ENCODE data around the gene DCAF5.
"Not testable (repeated sequence)": the region's sequence is repeated elsewhere in the genome, so short reads cannot be mapped to it uniquely, and the experiment has no call there.

The DCAF5 gene

DNA sequence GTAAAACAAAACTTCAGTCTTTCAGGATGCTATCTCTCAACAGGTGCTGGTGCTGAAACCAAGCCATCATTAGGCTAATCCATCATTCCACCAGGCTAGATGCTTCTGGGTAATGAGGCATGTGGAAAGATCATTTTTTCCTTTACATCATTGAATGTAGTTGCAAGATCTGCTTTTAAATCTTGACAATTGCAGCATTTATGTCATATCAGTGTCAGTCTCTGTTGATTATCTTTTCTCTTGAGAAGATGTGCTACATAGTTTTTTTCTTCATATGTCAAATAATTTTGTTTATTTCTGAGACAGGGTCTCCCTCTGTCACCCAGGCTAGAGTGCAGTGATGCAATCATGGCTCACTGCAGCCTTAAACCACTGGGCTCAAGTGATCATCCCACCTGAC lies 22.2 kb upstream of the DCAF5 start:
- TF ChIP-seq ZFX (IDR thresholded peaks at IDR 0.05; ENCODE audit: borderline replicate concordance): no peak
- TF ChIP-seq, protein P1, sequence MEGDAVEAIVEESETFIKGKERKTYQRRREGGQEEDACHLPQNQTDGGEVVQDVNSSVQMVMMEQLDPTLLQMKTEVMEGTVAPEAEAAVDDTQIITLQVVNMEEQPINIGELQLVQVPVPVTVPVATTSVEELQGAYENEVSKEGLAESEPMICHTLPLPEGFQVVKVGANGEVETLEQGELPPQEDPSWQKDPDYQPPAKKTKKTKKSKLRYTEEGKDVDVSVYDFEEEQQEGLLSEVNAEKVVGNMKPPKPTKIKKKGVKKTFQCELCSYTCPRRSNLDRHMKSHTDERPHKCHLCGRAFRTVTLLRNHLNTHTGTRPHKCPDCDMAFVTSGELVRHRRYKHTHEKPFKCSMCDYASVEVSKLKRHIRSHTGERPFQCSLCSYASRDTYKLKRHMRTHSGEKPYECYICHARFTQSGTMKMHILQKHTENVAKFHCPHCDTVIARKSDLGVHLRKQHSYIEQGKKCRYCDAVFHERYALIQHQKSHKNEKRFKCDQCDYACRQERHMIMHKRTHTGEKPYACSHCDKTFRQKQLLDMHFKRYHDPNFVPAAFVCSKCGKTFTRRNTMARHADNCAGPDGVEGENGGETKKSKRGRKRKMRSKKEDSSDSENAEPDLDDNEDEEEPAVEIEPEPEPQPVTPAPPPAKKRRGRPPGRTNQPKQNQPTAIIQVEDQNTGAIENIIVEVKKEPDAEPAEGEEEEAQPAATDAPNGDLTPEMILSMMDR (IDR thresholded peaks at IDR 0.05): no peak
- H3K27ac ChIP-seq: no peak overlapping the region

DNA sequence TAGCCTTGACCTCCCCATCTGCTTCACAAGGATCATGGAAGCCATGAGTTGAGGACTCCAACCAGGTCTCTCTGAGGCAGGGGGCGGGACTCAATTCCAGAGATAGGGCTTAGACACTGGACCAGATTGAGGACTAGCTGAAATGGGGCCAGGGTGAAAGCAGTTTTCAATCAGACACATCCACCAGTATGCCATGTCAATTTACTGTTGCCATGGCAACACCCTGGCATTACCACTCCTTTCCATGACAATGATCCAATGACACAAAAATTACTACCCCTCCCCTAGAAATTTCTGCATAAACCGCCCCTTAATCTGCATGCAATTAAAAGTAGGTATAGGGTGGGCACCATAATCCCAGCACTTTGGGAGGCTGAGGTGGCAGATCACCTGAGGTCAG lies 18.6 kb upstream of the DCAF5 start:
- no peak overlapping the region for H3K27ac ChIP-seq
- TF ChIP-seq, protein P1 (IDR thresholded peaks at IDR 0.05): no peak
- no peak for TF ChIP-seq ZFX (IDR thresholded peaks at IDR 0.05; ENCODE audit: borderline replicate concordance)

DNA sequence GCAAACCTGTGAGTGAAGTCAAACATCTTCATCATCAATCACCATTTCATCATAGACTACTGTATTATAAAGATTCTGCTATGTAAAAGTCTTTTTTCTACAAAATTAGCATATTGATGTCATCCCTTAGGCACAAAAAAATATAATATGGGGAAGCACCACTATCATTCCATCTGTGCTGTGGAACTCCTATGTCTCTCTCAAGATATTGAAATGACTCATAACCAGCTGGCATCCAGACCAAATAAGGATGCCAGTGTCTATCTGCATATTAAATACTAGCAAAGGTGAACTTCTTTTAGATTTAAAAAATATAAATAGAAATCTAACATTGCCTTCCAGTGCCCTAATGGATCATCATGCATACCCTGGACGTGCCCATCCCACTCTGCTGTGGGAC lies 17.9 kb upstream of the DCAF5 start:
- TF ChIP-seq, protein P1 (IDR thresholded peaks at IDR 0.05): no peak
- TF ChIP-seq ZFX (IDR thresholded peaks at IDR 0.05; ENCODE audit: borderline replicate concordance): no peak
- H3K27ac ChIP-seq: no peak overlapping the region

DNA sequence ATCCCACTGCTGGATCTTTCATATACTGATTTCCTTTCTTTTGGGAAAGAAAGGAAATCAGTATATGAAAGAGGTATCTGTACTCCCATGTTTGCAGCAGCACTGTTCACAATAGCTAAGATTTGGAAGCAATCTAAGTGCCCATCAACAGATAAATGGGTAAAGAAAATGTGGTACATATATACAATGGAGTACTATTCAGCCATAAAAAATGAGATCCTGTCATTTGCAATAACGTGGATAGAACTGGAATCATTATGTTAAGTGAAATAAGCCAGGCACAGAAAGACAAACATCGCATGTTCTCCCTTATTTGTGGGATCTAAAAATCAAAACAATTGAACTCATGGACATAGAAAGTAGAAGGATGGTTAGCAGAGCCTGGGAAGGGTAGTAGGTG lies 12.9 kb upstream of the DCAF5 start:
- not testable (repeated sequence) for H3K27ac ChIP-seq

DNA sequence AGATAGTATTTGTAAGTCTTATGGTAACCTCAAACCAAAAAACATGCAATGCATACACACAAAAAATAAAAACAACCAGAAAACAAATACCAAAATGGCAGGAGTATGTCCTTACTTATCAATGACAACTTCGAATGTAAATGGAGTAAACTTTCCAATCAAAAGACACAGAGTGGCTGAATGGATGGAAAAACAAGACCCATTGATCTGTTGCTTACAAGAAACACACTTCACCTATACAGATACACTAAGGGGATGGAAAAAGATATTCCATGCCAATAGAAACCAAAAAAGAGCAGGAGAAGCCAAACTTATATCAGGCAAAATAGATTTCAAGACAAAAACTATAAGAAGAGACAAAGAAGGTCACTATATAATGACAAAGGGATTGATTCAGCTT lies 8.7 kb upstream of the DCAF5 start:
- no peak for TF ChIP-seq ZFX (IDR thresholded peaks at IDR 0.05; ENCODE audit: borderline replicate concordance)
- TF ChIP-seq, protein P1 (IDR thresholded peaks at IDR 0.05): no peak
- H3K27ac ChIP-seq: no peak overlapping the region

DNA sequence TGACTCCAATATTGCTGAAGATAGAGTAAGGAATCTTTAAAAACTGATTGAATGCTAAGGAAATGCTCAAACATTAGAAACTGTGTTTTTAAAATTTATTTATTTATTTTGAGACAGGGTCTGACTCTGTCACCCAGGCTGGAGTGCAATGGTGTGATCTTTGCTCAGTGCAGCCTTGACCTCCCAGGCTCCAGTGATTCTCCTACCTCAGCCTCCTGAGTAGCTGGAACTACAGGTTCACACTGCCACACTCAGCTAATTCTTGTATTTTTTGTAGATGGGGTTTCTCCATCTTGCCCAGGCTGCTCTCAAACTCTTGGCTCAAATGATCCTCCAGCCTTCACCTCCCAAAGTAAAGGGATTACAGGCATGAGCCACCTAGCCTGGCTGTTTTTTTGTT lies 3.3 kb upstream of the DCAF5 start:
- H3K27ac ChIP-seq: no peak overlapping the region
- no peak for TF ChIP-seq ZFX (IDR thresholded peaks at IDR 0.05; ENCODE audit: borderline replicate concordance)
- TF ChIP-seq, protein P1 (IDR thresholded peaks at IDR 0.05): no peak

DNA sequence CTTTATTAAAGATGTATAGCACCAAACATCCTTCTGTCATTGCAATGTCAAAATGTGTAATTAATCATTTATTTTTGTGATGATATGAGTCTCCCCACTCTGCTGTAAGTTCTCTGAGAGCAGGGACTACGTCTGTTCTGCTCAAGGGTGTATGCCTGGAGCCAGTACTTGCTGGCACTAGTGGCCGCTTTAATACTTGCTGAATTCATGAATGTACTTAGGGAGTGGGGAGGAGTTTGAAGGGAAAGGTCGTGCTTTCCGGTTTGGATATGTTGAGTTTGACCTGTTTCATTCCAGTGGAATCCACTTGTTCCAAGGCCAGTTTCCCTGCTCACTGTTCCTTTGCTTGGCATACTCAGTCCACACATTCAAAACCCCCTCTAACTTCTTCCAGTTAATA lies 1.9 kb upstream of the DCAF5 start:
- TF ChIP-seq ZFX (IDR thresholded peaks at IDR 0.05; ENCODE audit: borderline replicate concordance): no peak
- TF ChIP-seq, protein P1 (IDR thresholded peaks at IDR 0.05): no peak
- no peak overlapping the region for H3K27ac ChIP-seq

DNA sequence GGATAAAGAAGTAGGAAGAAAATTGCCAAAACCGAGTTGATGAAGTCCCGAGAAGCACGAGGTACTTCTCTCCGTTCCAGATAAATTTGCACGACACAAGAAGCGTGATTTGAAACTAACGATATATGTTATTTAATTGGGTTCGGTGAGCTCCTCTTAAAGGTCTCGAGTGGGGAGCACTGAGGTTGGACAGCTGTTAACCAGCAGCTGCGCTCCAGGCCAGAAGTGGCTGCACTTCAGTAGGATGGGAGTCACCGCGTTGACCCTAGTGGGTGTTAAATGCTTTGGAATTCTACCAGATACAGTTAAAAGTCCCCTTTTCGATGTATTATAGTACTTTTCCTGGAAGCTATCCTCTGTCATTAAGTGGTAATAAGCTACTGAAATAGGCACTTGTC lies 953 bp upstream of the DCAF5 start:
- no peak for TF ChIP-seq ZFX (IDR thresholded peaks at IDR 0.05; ENCODE audit: borderline replicate concordance)
- TF ChIP-seq, protein P1 (IDR thresholded peaks at IDR 0.05): no peak
- no peak overlapping the region for H3K27ac ChIP-seq
